Brain microvascular endothelial cell (primary cell): Measurements from ENCODE around the gene TIMM10.

Source experiments
- DNase-seq: peaks from one replicate; pipeline ENCODE4 v3.0.0-alpha.2; 2020
- H3K27ac ChIP-seq: fragments of 250-450 bp; sonication (Bioruptor Pico); 2 replicates; pipeline ENCODE4 v1.5.1; 2020; ENCODE audit warnings: mild to moderate bottlenecking, moderate library complexity
- H3K27me3 ChIP-seq: fragments of 250-450 bp; sonication (Bioruptor Pico); replicated peaks from 2 replicates; pipeline ENCODE4 v1.5.1; 2020; ENCODE audit warnings: mild to moderate bottlenecking
- H3K36me3 ChIP-seq: fragments of 250-450 bp; sonication (Bioruptor Pico); replicated peaks from 2 replicates; pipeline ENCODE4 v1.5.1; 2020; ENCODE audit warnings: mild to moderate bottlenecking
- H3K4me3 ChIP-seq: 2 replicates; pipeline ENCODE4 v1.5.1; 2011; ENCODE audit warnings: low read depth, mild to moderate bottlenecking, control low read depth, low read length, moderate library complexity
- CTCF ChIP-seq: IDR thresholded peaks from 2 replicates; pipeline ENCODE4 v1.5.1; 2011; ENCODE audit warnings: low read depth, mild to moderate bottlenecking, moderate library complexity, low read length, control low read depth, inconsistent platforms; ENCODE audit errors: missing control alignments
- in situ Hi-C: cut with HindIII; loops from 2 replicates; pipeline ENCODE4 v1.10.0; 2017; ENCODE audit warnings: low sequenced_read_pairs, low pct_ligation_motif_present

TIMM10 gene

GRCh38 chr11:57530596-57531507 lies at the start of gene TIMM10:
Gene TIMM10, minus strand, starts transcription at chr11:57530754. Its CDS starts 565 bp downstream, at chr11:57530189.
- in situ Hi-C loops, result no loop called here
- Histone ChIP-seq H3K27ac (peak within 1 kb of the TSS; percentile 19), H3K4me3 (peak within 1 kb of the TSS; percentile 94), H3K27me3 (no peaks in the 10 kb centered on the region), H3K36me3 (peaks cover 4% of the 10 kb centered on the region)
- TF ChIP-seq CTCF, result no peak
- DNase-seq, result peak; percentile 95

- H3K27ac ChIP-seq, result no peak overlapping the region
- H3K27me3 ChIP-seq, result no peaks in the 10 kb centered on the region
- in situ Hi-C loops, result no loop called here
- DNase-seq, result no peak
- H3K4me3 ChIP-seq, result no peak overlapping the region
- TF ChIP-seq CTCF, result no peak
- H3K36me3 ChIP-seq, result no peaks in the 10 kb centered on the region
Observed at GRCh38 chr11:57574061-57574460, 43.5 kb upstream of the TIMM10 start.

- in situ Hi-C loops, result no loop called here
- no peaks in the 10 kb centered on the region for H3K27me3 ChIP-seq
- H3K36me3 ChIP-seq, result no peaks in the 10 kb centered on the region
Observed at GRCh38 chr11:57571606-57572005, 41.1 kb upstream of the TIMM10 start.

GRCh38 chr11:57568330-57568766 lies 37.8 kb upstream of the TIMM10 start:
- Histone ChIP-seq H3K4me3 (peak overlapping the region; percentile 83), H3K36me3 (no peaks in the 10 kb centered on the region), H3K27me3 (no peaks in the 10 kb centered on the region), H3K27ac (no peak overlapping the region)
- DNase-seq, result peak; percentile 60
- in situ Hi-C loops, result loop anchor here (10.0 kb wide), 1 partner anchor 76 kb away; the partner anchor contains the start of gene YPEL4
- TF ChIP-seq CTCF, result peak; percentile 94

More at GRCh38 chr11:57571606-57572005, 41.1 kb upstream of the TIMM10 start:
- no peak for TF ChIP-seq CTCF
- H3K27ac ChIP-seq, result no peak overlapping the region
- no peak for DNase-seq
- H3K4me3 ChIP-seq, result no peak overlapping the region

- no peaks in the 10 kb centered on the region for H3K27me3 ChIP-seq
- no peaks in the 10 kb centered on the region for H3K36me3 ChIP-seq
- H3K27ac ChIP-seq, result no peak within 1 kb of the TSS
- peak within 1 kb of the TSS; percentile 83 for H3K4me3 ChIP-seq
- no peak for TF ChIP-seq CTCF
- DNase-seq, result no peak
- in situ Hi-C loops, result loop anchor here (10.0 kb wide), 1 partner anchor 77 kb away; the partner anchor contains the start of gene YPEL4
Observed at GRCh38 chr11:57567515-57568329, 37.2 kb upstream of the TIMM10 start, which contains the start of gene UBE2L6. Gene UBE2L6, minus strand, starts transcription at chr11:57567672. Its CDS starts 61 bp downstream, at chr11:57567611.
